Activated T-helper 17 cell treated with anti-CD3 and anti-CD28 coated beads, Interleukin-2, amount 50 U/mL, for 72 hours (primary cell): ENCODE data around the gene ASNSD1. TPM values are rescaled to one million over a fixed set of nuclear protein-coding genes. Genes with fewer than 3 reads are reported as not detected.
"Not testable (repeated sequence)": the region's sequence is repeated elsewhere in the genome, so short reads cannot be mapped to it uniquely, and the experiment has no call there.

ENCODE experiments used
- ATAC-seq: fragments of 150-1000 bp; cut with Tn5 transposase; replicated peaks from 2 replicates; pipeline ENCODE4 v1.10.0; 2021; ENCODE audit warnings: mild to moderate bottlenecking, moderate library complexity
- H3K27ac Mint-ChIP-seq: one replicate; pipeline ENCODE4 v1.8.0; 2022; ENCODE audit warnings: mixed read lengths
- H3K27me3 Mint-ChIP-seq: one replicate; pipeline ENCODE4 v1.8.0; 2022; ENCODE audit warnings: mixed read lengths
- H3K36me3 Mint-ChIP-seq: one replicate; pipeline ENCODE4 v1.8.0; 2022; ENCODE audit warnings: low read depth, mild to moderate bottlenecking, mixed read lengths
- H3K4me1 Mint-ChIP-seq: one replicate; pipeline ENCODE4 v1.8.0; 2022; ENCODE audit warnings: mixed read lengths
- H3K4me3 Mint-ChIP-seq: one replicate; pipeline ENCODE4 v1.8.0; 2022; ENCODE audit warnings: mild to moderate bottlenecking, mixed read lengths
- H3K9me3 Mint-ChIP-seq: one replicate; pipeline ENCODE4 v1.8.0; 2022; ENCODE audit warnings: mixed read lengths
- total RNA-seq, 2 donors: library from RNA; stranded (reverse); gene quantifications; one replicate each; pipeline ENCODE4 v1.2.3, GENCODE V29; 2022

The ASNSD1 gene
- total RNA-seq, 2 donors from 2014 or later = 48.4 to 76.7 TPM

DNA sequence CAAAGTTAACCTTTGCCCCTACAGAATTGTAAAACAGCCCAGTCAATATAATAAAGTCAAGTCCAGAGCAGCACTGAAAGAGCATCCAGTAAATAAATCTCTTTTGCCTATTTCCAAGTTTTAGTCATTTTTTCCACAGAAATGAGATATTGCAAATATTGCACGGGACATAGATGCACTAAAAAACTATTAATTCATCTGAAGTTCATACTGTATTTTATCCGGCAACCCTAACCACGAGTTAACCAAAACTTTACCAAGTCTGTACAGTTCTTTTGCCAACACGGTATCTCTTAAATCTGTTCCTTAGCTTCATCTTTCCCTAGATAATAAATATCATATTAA lies 484 bp upstream of the ASNSD1 start:
- Mint-ChIP-seq H3K4me3 (no peak overlapping the region), H3K27me3 (no peaks in the 10 kb centered on the region), H3K9me3 (no peaks in the 10 kb centered on the region), H3K27ac (no peak overlapping the region), H3K4me1 (peaks cover 24% of the 10 kb centered on the region), H3K36me3 (peaks cover 22% of the 10 kb centered on the region)
- no peak for ATAC-seq

DNA sequence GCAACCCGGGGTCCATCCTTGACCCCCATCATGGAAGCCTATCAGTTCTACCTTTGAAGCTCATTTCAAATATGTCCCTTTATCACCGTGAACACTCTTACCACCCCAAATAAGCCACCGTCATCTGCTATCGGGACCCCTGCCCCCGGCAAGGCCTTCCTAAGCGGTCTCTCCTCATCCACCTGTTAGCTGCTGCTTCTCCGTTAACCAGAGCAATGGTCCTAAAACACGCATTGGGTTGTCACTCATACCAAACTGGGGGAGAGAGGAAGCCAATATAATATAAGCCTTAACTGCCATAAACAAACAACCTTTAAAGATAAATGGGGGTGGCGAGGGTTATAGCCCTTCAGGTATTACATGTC lies 680 bp downstream of the ASNSD1 start:
- H3K27me3 Mint-ChIP-seq = no peaks in the 10 kb centered on the region
- peaks cover 20% of the 10 kb centered on the region for H3K4me1 Mint-ChIP-seq
- no peak overlapping the region for H3K4me3 Mint-ChIP-seq
- H3K36me3 Mint-ChIP-seq = peaks cover 33% of the 10 kb centered on the region
- no peak overlapping the region for H3K27ac Mint-ChIP-seq
- ATAC-seq = no peak
- H3K9me3 Mint-ChIP-seq = no peaks in the 10 kb centered on the region

DNA sequence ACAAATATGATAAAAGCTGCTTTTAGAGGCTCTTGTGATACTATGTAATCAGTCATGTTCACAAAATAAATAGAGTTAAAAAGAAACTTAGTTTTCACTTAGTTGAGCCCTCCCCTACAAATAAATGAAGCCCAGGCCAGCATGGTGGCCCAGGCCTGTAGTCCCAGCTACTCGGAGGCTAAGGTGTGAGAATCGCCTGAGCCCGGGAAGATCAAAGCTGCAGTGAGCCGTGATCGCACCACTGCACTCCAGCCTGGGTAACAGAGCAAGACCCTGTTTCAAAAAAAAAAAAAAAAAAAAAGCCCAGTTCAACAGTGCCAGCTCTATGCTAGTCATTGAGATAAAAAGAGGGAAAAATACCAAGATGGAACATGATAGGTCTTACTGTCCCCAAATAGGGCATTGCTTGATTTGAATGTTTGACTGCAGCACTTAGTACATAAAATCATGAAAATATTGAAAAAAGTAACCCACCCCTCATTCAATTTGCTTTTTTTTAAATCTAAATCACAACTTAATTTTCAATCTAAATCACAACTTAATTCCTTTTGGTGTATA lies 1.5 kb downstream of the ASNSD1 start:
- Mint-ChIP-seq H3K9me3 (no peaks in the 10 kb centered on the region), H3K27ac (no peak overlapping the region), H3K27me3 (no peaks in the 10 kb centered on the region), H3K4me3 (no peak overlapping the region), H3K36me3 (peaks cover 41% of the 10 kb centered on the region), H3K4me1 (peaks cover 15% of the 10 kb centered on the region)
- no peak for ATAC-seq

DNA sequence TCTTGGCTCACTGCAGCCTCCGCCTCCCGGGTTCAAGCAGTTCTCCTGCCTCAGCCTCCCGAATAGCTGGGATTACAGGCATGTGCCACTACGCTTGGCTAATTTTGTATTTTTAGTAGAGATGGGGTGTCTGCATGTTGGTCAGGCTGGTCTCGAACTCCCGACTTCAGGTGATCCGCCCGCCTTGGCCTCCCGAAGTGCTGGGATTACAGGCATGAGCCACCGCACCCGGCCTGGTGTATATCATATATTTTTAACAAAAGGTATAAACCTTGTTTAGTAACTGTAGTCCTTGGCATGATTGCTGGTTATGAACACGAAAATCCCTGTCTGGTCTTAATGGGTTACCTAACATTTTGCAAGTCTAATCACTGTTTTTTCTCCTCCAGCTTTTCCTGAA lies 2.1 kb downstream of the ASNSD1 start:
- not testable (repeated sequence) for ATAC-seq

DNA sequence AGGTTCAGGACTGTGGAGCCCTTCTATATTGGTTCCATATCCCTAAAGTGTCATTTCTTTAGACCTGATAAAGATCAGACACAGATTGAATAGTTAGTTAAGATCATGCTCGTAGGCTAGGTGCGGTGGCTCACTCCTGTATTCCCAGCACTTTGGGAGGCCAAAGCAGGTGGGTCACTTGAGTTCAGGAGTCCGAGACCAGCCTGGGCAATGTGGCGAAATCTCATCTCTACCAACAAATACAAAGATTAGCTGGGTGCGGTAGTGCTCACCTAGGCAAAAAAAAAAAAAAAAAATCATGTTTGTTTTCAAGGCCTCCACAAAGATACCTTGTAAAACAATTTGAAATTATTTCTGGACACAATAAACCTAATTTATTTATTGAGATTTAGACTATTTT lies 8.7 kb downstream of the ASNSD1 start:
- Mint-ChIP-seq H3K4me3 (no peak overlapping the region), H3K27ac (no peak overlapping the region), H3K4me1 (peaks cover 16% of the 10 kb centered on the region)

More for the DNA sequence above, 2.1 kb downstream of the ASNSD1 start:
- not testable (repeated sequence) for H3K9me3 Mint-ChIP-seq, H3K27me3 Mint-ChIP-seq, H3K4me3 Mint-ChIP-seq
- H3K36me3 Mint-ChIP-seq = peaks cover 47% of the 10 kb centered on the region
- H3K27ac Mint-ChIP-seq = peak overlapping the region; percentile 57
- H3K4me1 Mint-ChIP-seq = peaks cover 11% of the 10 kb centered on the region

DNA sequence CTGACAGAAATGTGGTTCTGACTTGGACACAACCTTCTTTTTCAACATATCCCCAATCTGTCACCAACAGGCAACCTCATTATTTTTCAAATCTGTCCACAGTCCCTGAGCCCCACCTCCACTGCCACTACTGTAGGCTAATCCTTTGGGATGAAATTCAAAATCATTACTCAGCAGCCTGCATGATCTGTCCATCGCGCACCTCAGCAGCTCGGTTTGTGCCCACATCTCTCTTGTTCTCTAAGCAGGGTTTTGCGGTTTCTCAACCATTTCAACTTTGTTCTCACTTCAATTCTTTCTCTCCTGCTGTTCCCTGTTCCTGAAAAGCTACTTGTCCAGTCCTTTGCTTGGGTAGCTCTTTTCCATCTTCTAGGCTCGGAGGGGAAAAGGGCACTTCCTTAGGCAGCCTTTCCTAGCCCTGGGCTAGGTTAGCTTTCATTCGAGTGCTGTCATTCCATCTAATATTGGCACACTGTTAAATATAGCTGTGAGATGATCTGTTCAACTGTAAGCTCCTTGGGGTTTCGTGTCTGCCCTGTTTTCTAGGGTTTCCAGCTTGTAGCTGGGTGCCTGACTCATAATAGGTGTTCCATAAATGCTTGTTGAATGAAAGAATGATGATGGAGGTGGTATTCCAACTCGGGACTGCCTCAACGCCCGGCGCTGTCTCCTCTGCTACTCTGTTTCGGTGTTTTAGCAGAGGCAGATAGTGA lies 12.6 kb downstream of the ASNSD1 start:
- Mint-ChIP-seq H3K27ac (peak overlapping the region; percentile 98), H3K27me3 (no peaks in the 10 kb centered on the region), H3K4me1 (peaks cover 21% of the 10 kb centered on the region), H3K36me3 (peaks cover 53% of the 10 kb centered on the region), H3K9me3 (peaks cover 6% of the 10 kb centered on the region), H3K4me3 (peak overlapping the region; percentile 95)
- peak; percentile 57 for ATAC-seq

More for the DNA sequence above, 8.7 kb downstream of the ASNSD1 start:
- no peaks in the 10 kb centered on the region for H3K9me3 Mint-ChIP-seq
- no peak for ATAC-seq
- H3K27me3 Mint-ChIP-seq = no peaks in the 10 kb centered on the region
- H3K36me3 Mint-ChIP-seq = peaks cover 72% of the 10 kb centered on the region

DNA sequence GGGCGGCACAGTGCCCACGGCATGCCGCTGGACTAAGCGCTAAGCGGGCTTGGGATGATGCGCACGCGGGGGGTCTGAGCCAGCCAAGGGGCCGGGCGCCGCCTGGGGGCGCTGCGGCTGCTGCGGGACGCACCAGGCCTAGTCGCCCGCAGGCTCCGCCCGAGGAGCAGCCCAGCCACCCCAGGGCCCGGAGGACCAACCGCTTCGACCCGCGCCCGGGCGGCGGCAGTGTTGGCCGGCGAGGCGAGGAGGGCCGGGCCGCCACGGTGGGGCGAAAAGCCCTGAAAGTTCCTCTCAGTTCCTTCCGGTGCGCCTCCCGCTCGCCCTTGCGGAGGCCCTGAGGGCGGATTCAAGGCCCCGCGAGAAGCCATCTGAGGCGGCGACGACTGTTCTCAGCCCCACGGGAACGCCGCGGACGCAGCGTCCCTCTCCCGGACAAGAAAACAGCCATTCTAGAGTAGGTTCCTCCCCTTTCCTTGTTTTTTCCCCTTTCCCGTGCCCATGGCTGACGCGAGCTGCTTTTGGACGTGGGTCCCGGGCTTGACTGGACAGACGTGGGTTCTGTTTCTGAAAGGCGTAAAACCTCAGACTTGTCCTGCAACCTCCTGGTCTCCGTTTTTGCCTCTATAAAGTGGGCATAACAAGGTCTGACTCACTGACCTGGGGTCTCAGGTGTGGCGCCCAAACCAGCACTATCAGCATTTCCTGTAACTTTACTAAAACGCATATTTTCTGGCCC lies 13.3 kb downstream of the ASNSD1 start, which contains the start of gene ANKAR:
Gene ANKAR, plus strand, starts transcription at position 297 of the 739 bp plus-strand sequence. CDS start 1,821 bp downstream, outside the sequence.
- Mint-ChIP-seq H3K9me3 (peaks cover 7% of the 10 kb centered on the region), H3K27me3 (no peaks in the 10 kb centered on the region), H3K4me3 (peak within 1 kb of the TSS; percentile 95), H3K27ac (peak within 1 kb of the TSS; percentile 98), H3K36me3 (peaks cover 46% of the 10 kb centered on the region), H3K4me1 (peaks cover 22% of the 10 kb centered on the region)
- peak; percentile 94 for ATAC-seq

DNA sequence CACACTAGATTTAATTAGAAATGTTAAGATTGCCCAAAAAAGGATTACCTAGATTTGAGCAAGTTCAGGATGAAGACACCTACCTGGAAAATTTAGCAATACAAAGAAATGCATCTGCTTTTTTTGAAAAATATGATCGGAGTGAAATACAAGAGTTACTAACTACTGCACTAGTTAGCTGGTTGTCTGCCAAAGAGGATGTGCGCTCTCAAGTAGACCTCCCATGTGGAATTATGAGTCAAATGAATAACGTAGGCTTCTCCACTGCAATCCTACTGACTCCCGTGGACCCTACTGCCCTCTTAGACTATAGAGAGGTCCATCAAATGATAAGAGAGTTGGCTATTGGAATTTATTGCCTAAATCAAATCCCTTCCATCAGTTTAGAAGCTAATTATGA lies 15.2 kb downstream of the ASNSD1 start:
- Mint-ChIP-seq H3K4me1 (peaks cover 30% of the 10 kb centered on the region), H3K36me3 (peaks cover 32% of the 10 kb centered on the region), H3K27me3 (no peaks in the 10 kb centered on the region), H3K9me3 (peaks cover 7% of the 10 kb centered on the region), H3K27ac (no peak overlapping the region), H3K4me3 (no peak overlapping the region)
- ATAC-seq = no peak

DNA sequence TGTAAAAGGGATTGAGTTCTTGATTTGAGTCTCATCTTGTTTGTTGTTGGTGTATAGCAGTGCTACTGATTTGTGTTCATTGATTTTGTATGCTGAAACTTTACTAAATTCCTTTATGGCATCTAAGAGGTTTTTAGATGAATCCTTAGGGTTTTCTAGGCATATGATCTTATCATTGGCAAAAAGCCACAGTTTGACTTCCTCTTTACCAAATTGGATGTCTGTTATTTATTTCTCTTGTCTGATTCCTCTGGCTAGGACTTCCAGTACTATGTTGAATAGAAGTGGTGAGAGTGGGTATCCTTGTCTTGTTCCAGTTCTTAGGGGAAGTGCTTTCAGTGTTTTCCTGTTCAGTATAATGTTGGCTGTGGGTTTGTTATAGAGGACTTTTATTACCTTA lies 18.0 kb downstream of the ASNSD1 start:
- Mint-ChIP-seq H3K4me3 (no peak overlapping the region), H3K27ac (no peak overlapping the region), H3K27me3 (no peaks in the 10 kb centered on the region), H3K9me3 (peaks cover 7% of the 10 kb centered on the region), H3K4me1 (peaks cover 14% of the 10 kb centered on the region), H3K36me3 (peaks cover 17% of the 10 kb centered on the region)
- ATAC-seq = no peak

DNA sequence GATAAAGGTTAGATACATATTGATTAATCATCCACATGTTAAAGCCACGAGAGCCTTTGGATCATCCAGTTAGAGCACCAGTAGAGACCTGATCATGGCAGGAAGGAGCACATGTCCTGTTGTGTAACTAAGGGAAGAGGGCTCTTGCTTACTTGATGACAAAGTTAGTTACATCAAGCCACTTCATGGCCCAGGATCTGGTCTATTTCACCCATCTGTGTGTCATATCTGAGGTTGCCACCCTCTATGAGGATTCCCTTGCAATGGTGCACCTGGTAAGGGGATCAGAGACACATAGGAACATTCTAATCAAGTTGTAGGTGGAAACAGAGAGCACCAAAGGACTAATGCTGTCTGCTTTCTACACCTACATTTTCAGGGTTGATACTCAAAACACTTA lies 19.9 kb downstream of the ASNSD1 start:
- Mint-ChIP-seq H3K4me1 (peaks cover 20% of the 10 kb centered on the region), H3K4me3 (peak overlapping the region; percentile 1), H3K9me3 (peaks cover 7% of the 10 kb centered on the region), H3K27me3 (no peaks in the 10 kb centered on the region), H3K36me3 (peaks cover 22% of the 10 kb centered on the region), H3K27ac (no peak overlapping the region)
- ATAC-seq = peak; percentile 60

DNA sequence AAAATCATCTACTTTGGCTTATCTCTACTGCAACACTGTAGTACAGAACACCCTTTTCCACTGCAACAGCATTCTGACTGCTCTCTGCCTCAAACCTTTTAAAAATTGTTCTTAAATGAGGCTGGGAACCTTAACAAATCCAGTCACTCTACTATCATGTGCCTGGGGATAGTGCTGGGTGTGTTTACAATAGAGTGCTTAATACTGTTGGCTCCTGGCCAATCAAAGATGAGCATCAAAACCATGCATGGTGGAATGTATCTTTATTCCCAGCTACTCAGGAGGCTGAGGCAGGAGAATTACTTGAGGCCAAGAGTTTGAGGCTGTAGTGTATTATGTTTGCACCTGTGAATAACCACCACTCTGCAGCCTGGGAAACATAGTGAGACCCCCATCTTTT lies 20.6 kb downstream of the ASNSD1 start:
- peaks cover 20% of the 10 kb centered on the region for H3K4me1 Mint-ChIP-seq
- H3K4me3 Mint-ChIP-seq = no peak overlapping the region
- peaks cover 22% of the 10 kb centered on the region for H3K36me3 Mint-ChIP-seq
- no peaks in the 10 kb centered on the region for H3K27me3 Mint-ChIP-seq
- no peak for ATAC-seq
- H3K9me3 Mint-ChIP-seq = peaks cover 7% of the 10 kb centered on the region
- no peak overlapping the region for H3K27ac Mint-ChIP-seq

DNA sequence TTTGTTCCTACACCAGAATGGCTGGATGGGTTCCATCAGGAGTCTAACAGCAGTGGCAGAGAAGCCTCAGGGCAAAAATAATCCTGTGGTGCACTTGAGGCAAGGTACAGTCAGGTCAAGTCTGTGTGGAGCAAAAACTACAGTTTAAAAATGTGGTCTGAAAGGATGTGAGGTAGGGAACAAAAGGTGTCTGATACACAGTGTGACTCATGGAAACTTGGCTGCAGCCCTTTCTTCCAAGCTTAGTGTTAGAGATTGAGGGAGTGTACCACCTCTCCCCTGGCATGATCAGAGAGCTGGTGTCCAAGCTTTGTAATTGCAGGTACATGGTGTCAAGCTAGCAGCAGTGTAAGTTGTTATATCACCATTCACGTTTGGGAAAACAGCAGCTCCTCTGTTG lies 22.1 kb downstream of the ASNSD1 start:
- Mint-ChIP-seq H3K4me1 (peaks cover 20% of the 10 kb centered on the region), H3K9me3 (peaks cover 5% of the 10 kb centered on the region), H3K4me3 (no peak overlapping the region), H3K27ac (no peak overlapping the region), H3K36me3 (peaks cover 10% of the 10 kb centered on the region), H3K27me3 (no peaks in the 10 kb centered on the region)
- ATAC-seq = peak; percentile 82

DNA sequence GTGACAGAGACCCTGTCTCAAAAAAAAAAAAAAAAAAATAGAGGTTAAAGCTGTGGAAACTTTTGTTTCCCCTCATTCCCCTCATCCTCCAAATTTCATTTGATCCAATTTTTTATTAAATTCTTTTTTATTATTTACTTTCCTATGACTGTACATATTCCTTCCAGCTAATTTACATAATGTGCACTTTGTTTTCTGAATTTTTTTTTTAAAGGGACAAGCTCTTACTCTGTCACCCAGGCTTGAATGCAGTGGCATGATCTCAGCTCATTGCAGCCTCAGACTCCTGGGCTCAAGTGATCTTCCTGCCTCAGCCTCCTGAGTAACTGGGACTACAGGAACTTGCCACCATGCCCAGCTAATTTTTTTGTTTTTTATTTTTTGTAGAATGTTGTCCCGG lies 23.6 kb downstream of the ASNSD1 start:
- Mint-ChIP-seq H3K27me3 (no peaks in the 10 kb centered on the region), H3K4me1 (peaks cover 14% of the 10 kb centered on the region)

DNA sequence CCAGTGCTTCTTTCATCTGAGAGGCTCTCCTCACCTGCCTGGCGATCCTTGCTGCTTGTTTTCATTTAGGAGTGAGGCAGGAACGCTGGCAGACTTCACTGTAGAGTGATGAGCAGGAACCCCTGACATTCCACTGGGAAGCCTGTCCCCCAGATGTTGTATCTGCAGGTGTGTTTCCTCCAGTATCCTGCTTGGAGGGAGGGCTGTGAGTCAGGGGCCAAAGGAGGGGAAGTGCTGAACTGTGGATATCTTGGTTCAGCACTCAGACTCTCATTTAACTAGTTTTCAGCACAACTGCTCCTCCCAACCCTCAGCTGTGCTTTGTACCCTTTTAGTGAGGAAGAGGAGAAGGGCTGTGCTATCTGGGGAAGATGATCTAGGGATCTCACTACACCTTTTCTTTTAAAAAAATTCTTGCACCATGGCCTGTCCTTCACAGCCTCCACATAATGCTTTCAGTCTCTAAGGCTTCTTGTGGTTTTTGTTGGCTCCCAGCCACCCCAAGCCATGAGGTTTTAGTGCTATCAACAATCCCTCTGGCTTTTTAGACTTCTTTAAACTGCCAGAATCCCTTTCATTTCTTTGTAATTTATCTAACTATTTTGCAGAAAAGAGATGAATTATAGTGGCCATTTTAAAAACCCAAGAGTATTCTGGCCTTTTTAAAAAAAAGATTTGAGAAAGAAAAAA lies 24.4 kb downstream of the ASNSD1 start:
- H3K4me1 Mint-ChIP-seq = peaks cover 6% of the 10 kb centered on the region
- H3K27ac Mint-ChIP-seq = no peak overlapping the region
- no peak for ATAC-seq
- peaks cover 11% of the 10 kb centered on the region for H3K36me3 Mint-ChIP-seq
- no peak overlapping the region for H3K4me3 Mint-ChIP-seq
- no peaks in the 10 kb centered on the region for H3K9me3 Mint-ChIP-seq
- H3K27me3 Mint-ChIP-seq = no peaks in the 10 kb centered on the region

More for the DNA sequence above, 23.6 kb downstream of the ASNSD1 start:
- ATAC-seq = no peak
- peaks cover 5% of the 10 kb centered on the region for H3K36me3 Mint-ChIP-seq
- no peak overlapping the region for H3K4me3 Mint-ChIP-seq
- no peak overlapping the region for H3K27ac Mint-ChIP-seq
- H3K9me3 Mint-ChIP-seq = no peaks in the 10 kb centered on the region
